SU-DHL-6 (cell line): ENCODE results near the gene LCE2B.
"Not testable (repeated sequence)": the region's sequence is repeated elsewhere in the genome, so short reads cannot be mapped to it uniquely, and the experiment has no call there.

Experiments
- CTCF ChIP-seq: fragments of 200-600 bp; sonication (generic); IDR thresholded peaks from one replicate; pipeline ENCODE4 v1.5.1; 2017; ENCODE audit warnings: antibody characterized with exemption, mild to moderate bottlenecking, low read length, moderate library complexity; ENCODE audit not compliant: insufficient read depth, poor library complexity, severe bottlenecking
- EZH2phosphoT487 ChIP-seq: fragments of 200-600 bp; sonication (generic), shearing (Covaris generic); conservative IDR thresholded peaks from 2 replicates; pipeline ENCODE4 v1.6.1; 2018; ENCODE audit warnings: mild to moderate bottlenecking, antibody characterized with exemption, low read length, moderate library complexity, mixed read lengths

GRCh38 chr1:152674983-152675382, 10.9 kb upstream of the LCE2B start, which contains the start of gene LCE2C:
- not testable (repeated sequence) for TF ChIP-seq EZH2phosphoT487, CTCF
